ENCODE measurements around the gene NLRP1.

The NLRP1 gene

GRCh38 chr17:5472511-5472910, 111.8 kb downstream of the NLRP1 start:
- TF ChIP-seq, protein P1, sequence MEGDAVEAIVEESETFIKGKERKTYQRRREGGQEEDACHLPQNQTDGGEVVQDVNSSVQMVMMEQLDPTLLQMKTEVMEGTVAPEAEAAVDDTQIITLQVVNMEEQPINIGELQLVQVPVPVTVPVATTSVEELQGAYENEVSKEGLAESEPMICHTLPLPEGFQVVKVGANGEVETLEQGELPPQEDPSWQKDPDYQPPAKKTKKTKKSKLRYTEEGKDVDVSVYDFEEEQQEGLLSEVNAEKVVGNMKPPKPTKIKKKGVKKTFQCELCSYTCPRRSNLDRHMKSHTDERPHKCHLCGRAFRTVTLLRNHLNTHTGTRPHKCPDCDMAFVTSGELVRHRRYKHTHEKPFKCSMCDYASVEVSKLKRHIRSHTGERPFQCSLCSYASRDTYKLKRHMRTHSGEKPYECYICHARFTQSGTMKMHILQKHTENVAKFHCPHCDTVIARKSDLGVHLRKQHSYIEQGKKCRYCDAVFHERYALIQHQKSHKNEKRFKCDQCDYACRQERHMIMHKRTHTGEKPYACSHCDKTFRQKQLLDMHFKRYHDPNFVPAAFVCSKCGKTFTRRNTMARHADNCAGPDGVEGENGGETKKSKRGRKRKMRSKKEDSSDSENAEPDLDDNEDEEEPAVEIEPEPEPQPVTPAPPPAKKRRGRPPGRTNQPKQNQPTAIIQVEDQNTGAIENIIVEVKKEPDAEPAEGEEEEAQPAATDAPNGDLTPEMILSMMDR (conservative IDR thresholded peaks at IDR 0.05; ENCODE audit: control insufficient read depth, insufficient read depth, low read depth, low read length), result no peak

GRCh38 chr17:5468075-5468473, 116.2 kb downstream of the NLRP1 start:
- H3K4me3 ChIP-seq (ENCODE audit: control insufficient read depth, low read depth, low read length), result peak overlapping the region; percentile 88
- peak; percentile 0 for DNase-seq (ENCODE audit: low read depth)

More at GRCh38 chr17:5472511-5472910, 111.8 kb downstream of the NLRP1 start:
- DNase-seq (ENCODE audit: low read depth), result no peak
- H3K4me3 ChIP-seq (ENCODE audit: control insufficient read depth, low read depth, low read length), result no peak overlapping the region

DNA sequence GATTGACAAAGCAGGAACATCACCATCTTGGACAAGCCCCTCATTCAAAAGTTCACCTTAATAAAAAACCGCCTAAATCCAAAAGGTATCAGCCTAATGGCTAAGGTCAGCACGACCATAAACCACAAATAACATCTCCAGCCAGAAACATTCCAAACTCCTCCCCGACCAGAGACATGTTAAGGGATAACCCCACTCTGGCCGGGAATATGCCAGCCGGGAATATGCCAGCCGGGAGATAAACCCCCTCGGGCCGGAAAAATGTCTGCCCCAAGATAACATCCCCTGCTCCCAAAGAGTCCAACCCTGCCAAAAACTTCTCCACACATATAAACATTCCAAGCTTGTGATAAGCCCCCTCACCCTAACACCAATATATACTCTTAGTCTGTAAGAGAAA, 116.9 kb downstream of the NLRP1 start:
- TF ChIP-seq, protein P1 (conservative IDR thresholded peaks at IDR 0.05; ENCODE audit: control insufficient read depth, insufficient read depth, low read depth, low read length), result no peak
- no peak for DNase-seq (ENCODE audit: low read depth)
- H3K4me3 ChIP-seq (ENCODE audit: control insufficient read depth, low read depth, low read length), result peak overlapping the region; percentile 88

More at GRCh38 chr17:5468075-5468473, 116.2 kb downstream of the NLRP1 start:
- TF ChIP-seq, protein P1 (conservative IDR thresholded peaks at IDR 0.05; ENCODE audit: control insufficient read depth, insufficient read depth, low read depth, low read length), result no peak

DNA sequence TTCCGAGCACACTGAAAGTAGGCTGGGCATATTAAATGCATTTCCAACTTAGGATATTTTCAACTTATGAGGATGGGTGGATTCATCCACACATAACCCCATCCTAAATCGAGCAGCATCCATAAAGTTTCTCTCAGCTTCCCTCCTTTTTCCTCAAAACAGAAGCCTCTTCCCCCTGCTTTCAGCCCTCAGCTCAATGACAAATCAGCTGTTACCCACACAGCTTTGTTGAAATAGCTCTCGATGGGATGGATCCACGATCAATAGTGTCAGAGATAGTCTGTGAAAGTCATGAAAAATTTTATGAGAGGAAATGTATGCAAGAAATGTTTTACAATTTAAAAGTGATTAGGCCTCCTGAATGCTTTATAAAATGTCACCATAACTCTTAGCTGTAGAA, 118.0 kb downstream of the NLRP1 start:
- TF ChIP-seq, protein P1 (conservative IDR thresholded peaks at IDR 0.05; ENCODE audit: control insufficient read depth, insufficient read depth, low read depth, low read length), result no peak
- no peak overlapping the region for H3K4me3 ChIP-seq (ENCODE audit: control insufficient read depth, low read depth, low read length)
- no peak for DNase-seq (ENCODE audit: low read depth)

GRCh38 chr17:5464717-5465507, 119.4 kb downstream of the NLRP1 start:
- TF ChIP-seq, protein P1 (conservative IDR thresholded peaks at IDR 0.05; ENCODE audit: control insufficient read depth, insufficient read depth, low read depth, low read length), result no peak
- no peak for DNase-seq (ENCODE audit: low read depth)
- no peak overlapping the region for H3K4me3 ChIP-seq (ENCODE audit: control insufficient read depth, low read depth, low read length)
